Osteoblast (primary cell): ENCODE measurements around the gene TTC28. TPM values are rescaled to one million over a fixed set of nuclear protein-coding genes. Genes with fewer than 3 reads are reported as not detected.

Source experiments
- DNase-seq: peaks from one replicate; pipeline ENCODE4 v3.0.0; 2011; ENCODE audit warnings: low spot score, mixed read lengths; ENCODE audit not compliant: insufficient read length; ENCODE audit errors: missing footprints
- H2AFZ ChIP-seq: 2 replicates; pipeline ENCODE4 v1.6.0; 2011; ENCODE audit warnings: mild to moderate bottlenecking, low read length
- H3K27ac ChIP-seq: 2 replicates; pipeline ENCODE4 v1.5.1; 2011; ENCODE audit warnings: mild to moderate bottlenecking, low read depth, low read length, moderate library complexity
- H3K27me3 ChIP-seq: 2 replicates; pipeline ENCODE4 v1.6.0; 2012; ENCODE audit warnings: mild to moderate bottlenecking, control low read depth, inconsistent platforms, low read length, moderate library complexity; ENCODE audit not compliant: insufficient read depth
- H3K36me3 ChIP-seq: 2 replicates; pipeline ENCODE4 v1.5.1; 2011; ENCODE audit warnings: mild to moderate bottlenecking, low read length, control low read depth, moderate library complexity; ENCODE audit not compliant: insufficient read depth
- H3K4me1 ChIP-seq: 2 replicates; pipeline ENCODE4 v1.5.1; 2011; ENCODE audit warnings: mild to moderate bottlenecking, low read length, control low read depth, moderate library complexity; ENCODE audit not compliant: insufficient read depth
- H3K4me2 ChIP-seq: 2 replicates; pipeline ENCODE4 v1.6.0; 2011; ENCODE audit warnings: mild to moderate bottlenecking, low read length; ENCODE audit not compliant: insufficient read depth
- H3K4me3 ChIP-seq: fragments of 200-600 bp; sonication (generic); 3 replicates; pipeline ENCODE4 v1.5.1; 2012; ENCODE audit warnings: mild to moderate bottlenecking, low read length, inconsistent platforms; ENCODE audit not compliant: insufficient read depth
- H3K79me2 ChIP-seq: 2 replicates; pipeline ENCODE4 v1.6.0; 2012; ENCODE audit warnings: mild to moderate bottlenecking, low read length, control low read depth, inconsistent platforms; ENCODE audit not compliant: insufficient read depth
- H3K9me3 ChIP-seq: 2 replicates; pipeline ENCODE4 v1.5.1; 2011; ENCODE audit warnings: low read depth, low read length, control low read depth
- H4K20me1 ChIP-seq: 2 replicates; pipeline ENCODE4 v1.6.0; 2012; ENCODE audit warnings: mild to moderate bottlenecking, low read length, control low read depth; ENCODE audit not compliant: insufficient read depth
- total RNA-seq: library from RNA; depleted of rRNA; stranded (reverse); fragments of >200 nt; gene quantifications from 2 replicates; pipeline ENCODE4 v1.2.3, GENCODE V29; 2012
- TF ChIP-seq, protein P1 (sequence below): IDR thresholded peaks from 2 replicates; pipeline ENCODE4 v1.5.1; 2011; ENCODE audit warnings: mild to moderate bottlenecking, low read depth, low read length, moderate library complexity; ENCODE audit errors: extremely low read depth

The TTC28 gene
- total RNA-seq, 1 donor, result 48.1 TPM

GRCh38 chr22:28398981-28399380 is 280.7 kb downstream of the TTC28 start:
- no peak overlapping the region for H3K4me2 ChIP-seq
- TF ChIP-seq, protein P1, sequence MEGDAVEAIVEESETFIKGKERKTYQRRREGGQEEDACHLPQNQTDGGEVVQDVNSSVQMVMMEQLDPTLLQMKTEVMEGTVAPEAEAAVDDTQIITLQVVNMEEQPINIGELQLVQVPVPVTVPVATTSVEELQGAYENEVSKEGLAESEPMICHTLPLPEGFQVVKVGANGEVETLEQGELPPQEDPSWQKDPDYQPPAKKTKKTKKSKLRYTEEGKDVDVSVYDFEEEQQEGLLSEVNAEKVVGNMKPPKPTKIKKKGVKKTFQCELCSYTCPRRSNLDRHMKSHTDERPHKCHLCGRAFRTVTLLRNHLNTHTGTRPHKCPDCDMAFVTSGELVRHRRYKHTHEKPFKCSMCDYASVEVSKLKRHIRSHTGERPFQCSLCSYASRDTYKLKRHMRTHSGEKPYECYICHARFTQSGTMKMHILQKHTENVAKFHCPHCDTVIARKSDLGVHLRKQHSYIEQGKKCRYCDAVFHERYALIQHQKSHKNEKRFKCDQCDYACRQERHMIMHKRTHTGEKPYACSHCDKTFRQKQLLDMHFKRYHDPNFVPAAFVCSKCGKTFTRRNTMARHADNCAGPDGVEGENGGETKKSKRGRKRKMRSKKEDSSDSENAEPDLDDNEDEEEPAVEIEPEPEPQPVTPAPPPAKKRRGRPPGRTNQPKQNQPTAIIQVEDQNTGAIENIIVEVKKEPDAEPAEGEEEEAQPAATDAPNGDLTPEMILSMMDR, result no peak
- no peaks in the 10 kb centered on the region for H4K20me1 ChIP-seq
- DNase-seq, result no peak
- H3K27ac ChIP-seq, result no peak overlapping the region
- no peaks in the 10 kb centered on the region for H3K36me3 ChIP-seq
- no peaks in the 10 kb centered on the region for H3K27me3 ChIP-seq
- no peaks in the 10 kb centered on the region for H3K9me3 ChIP-seq
- H3K4me3 ChIP-seq, result no peak overlapping the region
- H3K79me2 ChIP-seq, result no peaks in the 10 kb centered on the region
- peaks cover 28% of the 10 kb centered on the region for H3K4me1 ChIP-seq
- H2AFZ ChIP-seq, result no peak overlapping the region

GRCh38 chr22:28398355-28398754 is 281.3 kb downstream of the TTC28 start:
- Histone ChIP-seq H3K79me2 (peaks cover 2% of the 10 kb centered on the region), H2AFZ (no peak overlapping the region), H3K4me3 (no peak overlapping the region), H4K20me1 (no peaks in the 10 kb centered on the region), H3K9me3 (no peaks in the 10 kb centered on the region), H3K4me1 (peaks cover 28% of the 10 kb centered on the region), H3K4me2 (no peak overlapping the region), H3K27me3 (no peaks in the 10 kb centered on the region), H3K36me3 (no peaks in the 10 kb centered on the region), H3K27ac (no peak overlapping the region)
- DNase-seq, result no peak
- TF ChIP-seq, protein P1, result no peak

DNA sequence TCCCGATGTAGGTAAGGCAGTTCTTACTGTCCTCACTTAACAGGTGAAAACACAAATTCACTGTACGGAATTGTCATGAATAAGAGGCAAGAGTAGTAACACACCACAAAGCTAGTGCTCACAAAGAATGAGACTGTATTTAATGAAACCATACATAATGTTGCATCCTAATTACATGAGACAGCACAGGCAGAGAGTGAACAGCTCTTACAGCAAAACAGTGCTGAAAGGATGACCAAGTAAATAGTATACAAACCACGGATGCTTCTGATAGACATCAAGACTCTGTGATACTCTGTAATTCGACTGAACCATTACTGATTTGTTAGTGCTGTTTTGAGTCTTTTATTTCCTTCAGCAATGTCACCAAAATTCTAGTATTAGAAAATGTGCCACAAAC is 282.3 kb downstream of the TTC28 start:
- no peak for DNase-seq
- Histone ChIP-seq H3K79me2 (peaks cover 2% of the 10 kb centered on the region), H3K27me3 (no peaks in the 10 kb centered on the region), H2AFZ (no peak overlapping the region), H3K27ac (no peak overlapping the region), H3K4me1 (peaks cover 28% of the 10 kb centered on the region), H4K20me1 (no peaks in the 10 kb centered on the region), H3K4me2 (no peak overlapping the region), H3K36me3 (no peaks in the 10 kb centered on the region), H3K4me3 (no peak overlapping the region), H3K9me3 (no peaks in the 10 kb centered on the region)
- TF ChIP-seq, protein P1, result no peak

DNA sequence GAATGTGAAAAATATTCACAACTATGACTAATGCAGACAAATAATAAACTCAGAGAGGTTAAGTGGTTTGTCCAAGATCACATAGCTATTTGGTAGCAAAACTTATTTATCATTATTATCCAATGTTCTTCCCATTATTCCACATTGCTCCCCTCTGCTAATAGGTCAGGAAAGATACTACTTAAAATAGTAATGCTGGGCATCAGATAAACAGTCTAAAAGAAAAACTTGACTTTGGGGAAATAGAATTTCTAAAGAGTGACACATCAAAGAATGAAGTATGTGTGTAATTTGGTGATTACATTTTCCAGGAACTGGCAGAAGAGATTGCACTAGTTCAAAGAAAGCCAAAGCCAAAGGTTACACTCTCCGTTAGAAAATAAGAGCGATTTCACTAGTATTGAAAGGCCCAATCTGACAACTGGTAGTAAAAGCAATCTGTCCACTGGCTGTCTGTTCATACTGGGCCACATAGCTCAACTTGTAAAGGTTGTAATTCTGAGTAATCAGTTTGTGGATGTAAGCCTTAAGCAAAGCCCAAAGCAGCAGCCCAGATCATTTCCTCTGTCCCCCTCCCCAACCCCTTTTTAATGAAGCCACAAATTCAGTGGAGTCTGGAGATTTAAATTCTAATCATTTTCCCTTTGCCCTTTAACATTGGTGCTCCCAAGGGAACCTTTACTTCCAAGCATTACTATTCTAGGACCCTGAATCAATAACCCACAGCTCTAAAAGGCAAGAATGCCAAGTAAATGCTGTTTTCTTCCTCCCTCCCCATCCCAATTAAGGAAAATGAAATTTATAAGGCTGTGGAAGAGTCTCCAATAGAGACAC is 283.5 kb downstream of the TTC28 start:
- TF ChIP-seq, protein P1, result no peak

More for the DNA sequence above, 283.5 kb downstream of the TTC28 start:
- Histone ChIP-seq H2AFZ (no peak overlapping the region), H3K79me2 (peaks cover 2% of the 10 kb centered on the region), H3K9me3 (no peaks in the 10 kb centered on the region), H3K4me2 (peak overlapping the region; percentile 31), H3K4me3 (no peak overlapping the region), H4K20me1 (no peaks in the 10 kb centered on the region), H3K4me1 (peaks cover 28% of the 10 kb centered on the region), H3K27ac (peak overlapping the region; percentile 17), H3K27me3 (no peaks in the 10 kb centered on the region), H3K36me3 (no peaks in the 10 kb centered on the region)
- peak; percentile 62 for DNase-seq
